ENCODE results near the gene THNSL1. TPM values are rescaled to one million over a fixed set of nuclear protein-coding genes. Genes with fewer than 3 reads are reported as not detected.
A peak's percentile ranks its signal among the peaks of the same experiment; 100 is the strongest.

The THNSL1 gene
- total RNA-seq, 1 donor from 2014 or later = 2.7 TPM

DNA sequence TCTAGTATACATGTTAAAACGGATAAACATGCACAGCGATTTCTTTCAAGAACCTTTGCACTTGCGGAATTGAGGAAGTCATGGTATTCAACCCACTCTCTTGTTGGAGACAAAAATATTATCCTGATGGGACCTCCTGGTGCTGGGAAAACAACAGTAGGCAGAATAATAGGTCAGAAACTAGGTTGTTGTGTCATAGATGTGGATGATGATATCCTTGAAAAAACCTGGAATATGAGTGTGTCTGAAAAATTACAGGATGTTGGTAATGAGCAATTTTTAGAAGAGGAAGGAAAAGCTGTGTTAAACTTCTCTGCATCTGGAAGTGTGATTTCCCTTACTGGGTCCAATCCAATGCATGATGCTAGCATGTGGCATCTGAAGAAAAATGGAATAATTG, 6.9 kb downstream of the THNSL1 start:
- H3K4me1 ChIP-seq = peaks cover 4% of the 10 kb centered on the region
- no peak for TF ChIP-seq CTCF (IDR thresholded peaks at IDR 0.05)
- no peak overlapping the region for H3K4me3 ChIP-seq
- ATAC-seq (no peak), DNase-seq (no peak)
- no peaks in the 10 kb centered on the region for H3K27me3 ChIP-seq (ENCODE audit: low read depth)
- H3K9me3 ChIP-seq = no peaks in the 10 kb centered on the region
- H3K27ac ChIP-seq = no peak overlapping the region
- H3K36me3 ChIP-seq = no peaks in the 10 kb centered on the region
- intact Hi-C loops (cut with DNase I) = no loop called here

DNA sequence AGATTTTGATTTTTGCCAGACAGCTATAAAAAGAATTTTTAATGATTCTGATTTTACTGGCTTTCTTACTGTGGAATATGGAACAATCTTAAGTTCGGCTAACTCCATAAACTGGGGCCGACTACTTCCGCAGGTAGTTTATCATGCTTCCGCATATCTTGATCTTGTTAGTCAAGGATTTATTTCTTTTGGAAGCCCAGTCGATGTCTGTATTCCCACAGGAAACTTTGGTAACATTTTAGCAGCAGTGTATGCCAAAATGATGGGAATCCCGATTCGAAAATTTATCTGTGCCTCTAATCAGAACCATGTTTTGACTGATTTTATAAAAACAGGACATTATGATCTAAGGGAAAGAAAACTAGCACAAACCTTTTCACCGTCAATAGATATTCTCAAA, 8.1 kb downstream of the THNSL1 start:
- no peaks in the 10 kb centered on the region for H3K27me3 ChIP-seq (ENCODE audit: low read depth)
- H3K27ac ChIP-seq = no peak overlapping the region
- intact Hi-C loops (cut with DNase I) = no loop called here
- ATAC-seq (no peak), DNase-seq (no peak)
- H3K4me1 ChIP-seq = peaks cover 4% of the 10 kb centered on the region
- no peak overlapping the region for H3K4me3 ChIP-seq
- no peak for TF ChIP-seq CTCF (IDR thresholded peaks at IDR 0.05)
- no peaks in the 10 kb centered on the region for H3K9me3 ChIP-seq
- H3K36me3 ChIP-seq = no peaks in the 10 kb centered on the region

DNA sequence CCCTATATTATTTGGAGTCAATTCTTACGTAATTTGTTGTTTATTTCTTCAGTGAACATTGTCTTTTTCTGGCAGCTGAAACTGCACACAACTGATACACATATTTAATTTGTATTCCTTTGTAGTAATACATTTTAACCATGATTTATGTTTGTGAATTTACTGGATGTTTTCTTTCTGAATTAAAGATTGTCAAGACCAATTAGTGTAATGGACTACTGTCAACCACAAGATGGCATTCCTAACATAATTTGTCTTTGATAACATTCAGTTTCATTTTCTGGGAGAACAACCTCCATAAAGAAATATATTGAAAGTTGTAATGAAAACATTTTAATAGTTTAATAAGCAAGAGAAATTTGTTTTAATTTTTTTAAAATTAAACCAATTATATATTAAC, 10.1 kb downstream of the THNSL1 start:
- Histone ChIP-seq H3K9me3 (no peaks in the 10 kb centered on the region), H3K4me3 (no peak overlapping the region), H3K4me1 (peaks cover 4% of the 10 kb centered on the region), H3K36me3 (no peaks in the 10 kb centered on the region), H3K27me3 (ENCODE audit: low read depth) (no peaks in the 10 kb centered on the region), H3K27ac (no peak overlapping the region)
- intact Hi-C loops (cut with DNase I) = no loop called here
- ATAC-seq (no peak), DNase-seq (no peak)
- peak; percentile 21 for TF ChIP-seq CTCF (IDR thresholded peaks at IDR 0.05)

GRCh38 chr10:25028711-25029110, 12.3 kb downstream of the THNSL1 start:
- intact Hi-C loops (cut with DNase I) = no loop called here
- no peaks in the 10 kb centered on the region for H3K27me3 ChIP-seq (ENCODE audit: low read depth)
- H3K4me1 ChIP-seq = peaks cover 4% of the 10 kb centered on the region
- H3K4me3 ChIP-seq = no peak overlapping the region
- H3K27ac ChIP-seq = no peak overlapping the region
- TF ChIP-seq CTCF (IDR thresholded peaks at IDR 0.05) = no peak
- ATAC-seq (no peak), DNase-seq (no peak)
- no peaks in the 10 kb centered on the region for H3K9me3 ChIP-seq
- no peaks in the 10 kb centered on the region for H3K36me3 ChIP-seq

- Histone ChIP-seq H3K4me1 (peaks cover 4% of the 10 kb centered on the region), H3K4me3 (no peak overlapping the region), H3K36me3 (no peaks in the 10 kb centered on the region), H3K9me3 (no peaks in the 10 kb centered on the region), H3K27me3 (ENCODE audit: low read depth) (no peaks in the 10 kb centered on the region), H3K27ac (no peak overlapping the region)
- DNase-seq (no peak), ATAC-seq (no peak)
- TF ChIP-seq CTCF (IDR thresholded peaks at IDR 0.05) = no peak
- intact Hi-C loops (cut with DNase I) = no loop called here
These were observed 13.1 kb downstream of the THNSL1 start for GRCh38 chr10:25029519-25029918.

DNA sequence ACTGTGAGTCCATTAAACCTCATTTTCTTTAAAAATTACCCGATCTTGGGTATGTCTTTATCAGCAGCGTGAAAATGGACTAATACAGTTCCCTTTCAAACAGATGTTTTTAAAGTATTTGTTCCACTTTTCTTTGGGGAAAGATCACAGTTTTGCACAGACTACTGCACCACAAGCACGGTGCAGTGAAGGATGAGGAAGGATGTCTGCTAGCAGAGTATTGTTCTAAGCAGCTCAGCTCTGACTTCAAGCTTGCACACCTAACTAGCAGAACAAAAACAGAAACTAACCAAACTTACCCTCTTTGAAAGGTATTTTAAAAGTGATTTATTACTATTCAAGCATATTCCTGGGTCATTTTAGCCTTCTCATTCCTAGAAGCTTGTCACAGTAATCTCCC, 20.0 kb downstream of the THNSL1 start:
- ATAC-seq (no peak), DNase-seq (no peak)
- no peaks in the 10 kb centered on the region for H3K9me3 ChIP-seq
- H3K27ac ChIP-seq = no peak overlapping the region
- intact Hi-C loops (cut with DNase I) = no loop called here
- no peaks in the 10 kb centered on the region for H3K27me3 ChIP-seq (ENCODE audit: low read depth)
- H3K4me3 ChIP-seq = no peak overlapping the region
- no peak for TF ChIP-seq CTCF (IDR thresholded peaks at IDR 0.05)
- no peaks in the 10 kb centered on the region for H3K4me1 ChIP-seq
- no peaks in the 10 kb centered on the region for H3K36me3 ChIP-seq

Data from lower lobe of right lung (tissue), 2 donors.